PC-9 (cell line): ENCODE results near the gene CREBBP.

Experiments
- EZH2 ChIP-seq: fragments of 200-600 bp; sonication (generic); IDR thresholded peaks from 2 replicates; pipeline ENCODE4 v1.8.0; 2017; ENCODE audit warnings: antibody characterized with exemption, low read depth
- TF ChIP-seq, protein P1 (sequence below): fragments of 200-600 bp; sonication (generic); conservative IDR thresholded peaks from 2 replicates; pipeline ENCODE4 v1.6.1; 2017; ENCODE audit warnings: mixed run types, antibody characterized with exemption, mild to moderate bottlenecking, moderate library complexity

DNA sequence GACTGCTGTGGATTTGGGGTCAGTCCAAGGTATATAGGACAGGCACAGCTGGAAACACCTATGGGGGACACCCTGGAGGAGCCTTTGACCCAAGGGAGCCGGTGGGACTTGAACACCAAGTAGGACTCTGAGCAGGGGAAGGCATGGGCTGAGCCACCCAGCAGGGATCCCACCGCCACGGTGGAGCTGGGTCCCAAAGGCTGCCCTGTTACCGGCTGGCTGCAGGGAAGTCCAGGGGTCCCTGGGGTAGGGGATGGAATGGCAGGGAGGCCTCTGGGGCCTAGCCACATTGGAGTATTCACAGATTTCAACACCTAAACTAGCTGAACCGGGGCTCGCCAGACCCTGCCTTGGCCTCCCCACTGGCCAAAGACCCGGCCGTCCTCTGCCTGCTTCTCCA lies 39.7 kb upstream of the CREBBP start:
- TF ChIP-seq, protein P1, sequence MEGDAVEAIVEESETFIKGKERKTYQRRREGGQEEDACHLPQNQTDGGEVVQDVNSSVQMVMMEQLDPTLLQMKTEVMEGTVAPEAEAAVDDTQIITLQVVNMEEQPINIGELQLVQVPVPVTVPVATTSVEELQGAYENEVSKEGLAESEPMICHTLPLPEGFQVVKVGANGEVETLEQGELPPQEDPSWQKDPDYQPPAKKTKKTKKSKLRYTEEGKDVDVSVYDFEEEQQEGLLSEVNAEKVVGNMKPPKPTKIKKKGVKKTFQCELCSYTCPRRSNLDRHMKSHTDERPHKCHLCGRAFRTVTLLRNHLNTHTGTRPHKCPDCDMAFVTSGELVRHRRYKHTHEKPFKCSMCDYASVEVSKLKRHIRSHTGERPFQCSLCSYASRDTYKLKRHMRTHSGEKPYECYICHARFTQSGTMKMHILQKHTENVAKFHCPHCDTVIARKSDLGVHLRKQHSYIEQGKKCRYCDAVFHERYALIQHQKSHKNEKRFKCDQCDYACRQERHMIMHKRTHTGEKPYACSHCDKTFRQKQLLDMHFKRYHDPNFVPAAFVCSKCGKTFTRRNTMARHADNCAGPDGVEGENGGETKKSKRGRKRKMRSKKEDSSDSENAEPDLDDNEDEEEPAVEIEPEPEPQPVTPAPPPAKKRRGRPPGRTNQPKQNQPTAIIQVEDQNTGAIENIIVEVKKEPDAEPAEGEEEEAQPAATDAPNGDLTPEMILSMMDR = no peak
- TF ChIP-seq EZH2 = no peak
